Mucosa of rectum (tissue), 2 donors: ENCODE data around the gene HAS3.
"Not testable (repeated sequence)": the region's sequence is repeated elsewhere in the genome, so short reads cannot be mapped to it uniquely, and the experiment has no call there.

Source experiments
- H3K27ac ChIP-seq, 2 donors: one replicate each; pipeline ENCODE4 v1.7.0; 2013; ENCODE audit warnings: inconsistent platforms in 2 of 2, low read depth in 2 of 2, low read length in 2 of 2
- H3K27me3 ChIP-seq, 2 donors: one replicate each; pipeline ENCODE4 v1.7.0; 2013; ENCODE audit warnings: low read length in 2 of 2; ENCODE audit not compliant: control insufficient read depth in 2 of 2, insufficient read depth in 2 of 2
- H3K36me3 ChIP-seq, 2 donors: one replicate each; pipeline ENCODE4 v1.7.0; 2013; ENCODE audit warnings: low read length in 2 of 2; ENCODE audit not compliant: control insufficient read depth in 2 of 2, insufficient read depth in 2 of 2
- H3K4me1 ChIP-seq, 2 donors: one replicate each; pipeline ENCODE4 v1.7.0; 2013; ENCODE audit warnings: low read length in 2 of 2, mild to moderate bottlenecking in 1 of 2; ENCODE audit not compliant: control insufficient read depth in 2 of 2, insufficient read depth in 2 of 2
- H3K4me3 ChIP-seq, 2 donors: one replicate each; pipeline ENCODE4 v1.7.0; 2013; ENCODE audit warnings: low read length in 2 of 2
- H3K9ac ChIP-seq, 2 donors: one replicate each; pipeline ENCODE4 v1.7.0; 2013; ENCODE audit warnings: low read length in 2 of 2, low read depth in 1 of 2, mild to moderate bottlenecking in 1 of 2
- H3K9me3 ChIP-seq, 2 donors: one replicate each; pipeline ENCODE4 v1.7.0; 2013; ENCODE audit warnings: low read length in 2 of 2; ENCODE audit not compliant: control insufficient read depth in 2 of 2
- donor health status: healthy.
- donor health status: Normal muscosa, but diverticular disease.

HAS3 gene

GRCh38 chr16:69139464-69139863 lies 34.0 kb downstream of the HAS3 start:
- H3K36me3 ChIP-seq: peaks cover 32 to 49% of the 10 kb centered on the region in 2 donors
- H3K9me3 ChIP-seq, H3K27ac ChIP-seq, H3K4me1 ChIP-seq, H3K9ac ChIP-seq, H3K27me3 ChIP-seq, H3K4me3 ChIP-seq: not testable (repeated sequence)

- no peaks in the 10 kb centered on the region for H3K4me1 ChIP-seq
- no peak overlapping the region for H3K9ac ChIP-seq
- H3K4me3 ChIP-seq: no peak overlapping the region
- no peaks in the 10 kb centered on the region for H3K27me3 ChIP-seq
- no peaks in the 10 kb centered on the region for H3K9me3 ChIP-seq
- no peak overlapping the region for H3K27ac ChIP-seq
- H3K36me3 ChIP-seq: peaks cover 37 to 54% of the 10 kb centered on the region in 2 donors
Measured at GRCh38 chr16:69141014-69141413, 35.6 kb downstream of the HAS3 start.

- no peaks in the 10 kb centered on the region for H3K9me3 ChIP-seq
- peaks cover 41 to 57% of the 10 kb centered on the region in 2 donors for H3K36me3 ChIP-seq
- H3K4me1 ChIP-seq: no peaks in the 10 kb centered on the region
- H3K27ac ChIP-seq: no peak overlapping the region
- H3K9ac ChIP-seq: no peak overlapping the region
- no peak overlapping the region for H3K4me3 ChIP-seq
- H3K27me3 ChIP-seq: no peaks in the 10 kb centered on the region
Measured at GRCh38 chr16:69141936-69142335, 36.5 kb downstream of the HAS3 start.

- Histone ChIP-seq H3K9ac (no peak overlapping the region), H3K36me3 (peaks cover 33 to 58% of the 10 kb centered on the region in 2 donors), H3K9me3 (no peaks in the 10 kb centered on the region), H3K4me1 (no peaks in the 10 kb centered on the region), H3K4me3 (no peak overlapping the region), H3K27ac (no peak overlapping the region), H3K27me3 (no peaks in the 10 kb centered on the region)
Measured at GRCh38 chr16:69143116-69143515, 37.7 kb downstream of the HAS3 start.

GRCh38 chr16:69145658-69146057 lies 40.2 kb downstream of the HAS3 start:
- no peaks in the 10 kb centered on the region for H3K9me3 ChIP-seq
- H3K9ac ChIP-seq: no peak overlapping the region
- H3K27ac ChIP-seq: no peak overlapping the region
- H3K36me3 ChIP-seq: peaks cover 29 to 44% of the 10 kb centered on the region in 2 donors
- H3K4me1 ChIP-seq: no peaks in the 10 kb centered on the region
- H3K27me3 ChIP-seq: no peaks in the 10 kb centered on the region
- H3K4me3 ChIP-seq: no peak overlapping the region

GRCh38 chr16:69149621-69150020 lies 44.2 kb downstream of the HAS3 start:
- H3K36me3 ChIP-seq: peaks cover 35% of the 10 kb centered on the region in 2 donors
- not testable (repeated sequence) for H3K4me3 ChIP-seq, H3K27ac ChIP-seq, H3K9ac ChIP-seq, H3K4me1 ChIP-seq, H3K27me3 ChIP-seq, H3K9me3 ChIP-seq

GRCh38 chr16:69150146-69150865 lies 44.9 kb downstream of the HAS3 start:
- Histone ChIP-seq H3K27ac (no peak overlapping the region), H3K27me3 (no peaks in the 10 kb centered on the region), H3K4me3 (no peak overlapping the region), H3K36me3 (peaks cover 38% of the 10 kb centered on the region in 2 donors), H3K4me1 (no peaks in the 10 kb centered on the region), H3K9me3 (no peaks in the 10 kb centered on the region), H3K9ac (no peak overlapping the region)

- no peaks in the 10 kb centered on the region for H3K27me3 ChIP-seq
- H3K9ac ChIP-seq: no peak overlapping the region
- H3K4me1 ChIP-seq: no peaks in the 10 kb centered on the region
- H3K36me3 ChIP-seq: peaks cover 38 to 49% of the 10 kb centered on the region in 2 donors
- H3K9me3 ChIP-seq: no peaks in the 10 kb centered on the region
- H3K27ac ChIP-seq: no peak overlapping the region
- H3K4me3 ChIP-seq: no peak overlapping the region
Measured at GRCh38 chr16:69157196-69157595, 51.7 kb downstream of the HAS3 start.

GRCh38 chr16:69160192-69160591 lies 54.7 kb downstream of the HAS3 start:
- H3K36me3 ChIP-seq: peaks cover 30 to 45% of the 10 kb centered on the region in 2 donors
- H3K9ac ChIP-seq: no peak overlapping the region
- H3K4me1 ChIP-seq: no peaks in the 10 kb centered on the region
- H3K4me3 ChIP-seq: no peak overlapping the region
- H3K27me3 ChIP-seq: no peaks in the 10 kb centered on the region
- no peaks in the 10 kb centered on the region for H3K9me3 ChIP-seq
- no peak overlapping the region for H3K27ac ChIP-seq

GRCh38 chr16:69165584-69165983 lies 60.1 kb downstream of the HAS3 start:
- Histone ChIP-seq H3K4me1 (peaks cover 0 to 4% of the 10 kb centered on the region in 2 donors), H3K9me3 (no peaks in the 10 kb centered on the region), H3K9ac (no peak overlapping the region), H3K27me3 (no peaks in the 10 kb centered on the region), H3K36me3 (peaks cover 28 to 32% of the 10 kb centered on the region in 2 donors), H3K27ac (no peak overlapping the region), H3K4me3 (no peak overlapping the region)
